Activated naive CD4-positive, alpha-beta T cell treated with anti-CD3 and anti-CD28 coated beads, Interleukin-2, amount 50 U/mL, for 24 hours (primary cell): ENCODE data around the gene ZNF514.
A peak's percentile ranks its signal among the peaks of the same experiment; 100 is the strongest.
"Not testable (repeated sequence)": the region's sequence is repeated elsewhere in the genome, so short reads cannot be mapped to it uniquely, and the experiment has no call there.

Experiments
- H3K27ac Mint-ChIP-seq: one replicate; pipeline ENCODE4 v1.8.0; 2021; ENCODE audit warnings: mild to moderate bottlenecking, mixed read lengths
- H3K27me3 Mint-ChIP-seq: one replicate; pipeline ENCODE4 v1.8.0; 2021; ENCODE audit warnings: mixed read lengths
- H3K36me3 Mint-ChIP-seq: one replicate; pipeline ENCODE4 v1.8.0; 2021; ENCODE audit warnings: mixed read lengths
- H3K4me1 Mint-ChIP-seq: one replicate; pipeline ENCODE4 v1.8.0; 2021; ENCODE audit warnings: mixed read lengths
- H3K4me3 Mint-ChIP-seq: one replicate; pipeline ENCODE4 v1.8.0; 2021; ENCODE audit warnings: mild to moderate bottlenecking, mixed read lengths
- H3K9me3 Mint-ChIP-seq: one replicate; pipeline ENCODE4 v1.8.0; 2021; ENCODE audit warnings: mixed read lengths

Gene ZNF514

DNA sequence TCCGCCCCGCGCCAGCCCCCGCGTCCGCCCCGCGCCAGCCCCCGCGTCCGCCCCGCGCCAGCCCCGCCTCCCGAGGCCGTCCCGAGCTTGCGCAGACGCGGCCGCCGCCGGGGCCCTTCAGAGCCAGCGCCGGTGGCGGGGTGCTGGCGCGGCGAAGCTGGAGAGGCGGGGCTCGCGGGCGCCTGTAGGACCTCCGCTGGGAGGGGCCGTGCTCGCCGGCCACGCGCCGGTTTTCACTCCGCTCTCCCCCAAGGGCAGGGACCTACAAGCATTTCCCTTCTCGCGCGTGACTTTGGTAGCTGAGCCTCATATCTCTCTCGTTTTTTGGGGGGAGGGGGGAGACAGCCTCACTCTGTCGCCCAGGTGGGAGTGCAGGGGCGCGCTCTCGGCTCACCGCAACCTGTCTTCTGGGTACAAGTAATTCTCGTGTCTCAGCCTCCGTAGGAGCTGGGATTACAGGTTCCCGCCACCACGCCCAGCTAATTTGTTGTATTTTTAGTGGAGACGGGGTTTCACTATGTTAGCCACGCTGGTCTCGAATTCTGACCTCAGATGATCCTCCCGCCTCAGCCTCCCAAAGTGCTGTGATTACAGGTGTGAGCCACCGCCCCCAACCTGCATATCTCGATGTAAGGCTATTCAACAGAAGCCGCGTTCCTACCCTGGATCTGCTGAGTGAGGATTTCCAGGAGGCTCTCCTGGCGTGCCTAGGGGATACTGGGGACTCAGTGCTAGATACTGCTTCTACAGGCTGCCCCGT, at the start of gene ZNF514:
Gene ZNF514 (minus strand): TSS at position 159 of the 760 bp plus-strand sequence. CDS start 6,595 bp downstream, outside the sequence.
- H3K36me3 Mint-ChIP-seq: peaks cover 21% of the 10 kb centered on the region
- H3K4me1 Mint-ChIP-seq: peaks cover 18% of the 10 kb centered on the region
- peaks cover 8% of the 10 kb centered on the region for H3K9me3 Mint-ChIP-seq
- no peaks in the 10 kb centered on the region for H3K27me3 Mint-ChIP-seq
- H3K27ac Mint-ChIP-seq: peak within 1 kb of the TSS; percentile 92
- peak within 1 kb of the TSS; percentile 91 for H3K4me3 Mint-ChIP-seq

DNA sequence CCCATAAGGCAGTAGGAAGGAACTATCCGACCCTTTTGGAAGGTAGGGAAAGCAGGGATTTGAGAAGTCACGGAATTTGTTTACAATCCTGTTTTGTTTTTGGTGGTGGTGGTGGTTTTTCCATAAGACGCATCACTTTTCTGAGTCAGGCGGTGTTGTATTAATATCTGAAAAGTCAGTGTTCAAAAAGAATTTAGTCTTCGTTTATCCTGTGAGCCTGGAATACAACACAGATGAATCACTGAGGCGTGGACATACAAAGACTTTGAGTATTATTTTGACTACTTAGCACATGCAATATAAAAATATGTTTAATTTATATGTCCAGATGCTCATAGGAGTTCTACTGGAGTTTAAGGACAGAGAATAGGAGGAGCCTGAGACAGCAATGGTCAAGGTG, 48.5 kb upstream of the ZNF514 start:
- H3K4me3 Mint-ChIP-seq: peak overlapping the region; percentile 94
- H3K36me3 Mint-ChIP-seq: peaks cover 44% of the 10 kb centered on the region
- H3K4me1 Mint-ChIP-seq: peaks cover 18% of the 10 kb centered on the region
- H3K9me3 Mint-ChIP-seq: peaks cover 22% of the 10 kb centered on the region
- H3K27me3 Mint-ChIP-seq: no peaks in the 10 kb centered on the region
- no peak overlapping the region for H3K27ac Mint-ChIP-seq

DNA sequence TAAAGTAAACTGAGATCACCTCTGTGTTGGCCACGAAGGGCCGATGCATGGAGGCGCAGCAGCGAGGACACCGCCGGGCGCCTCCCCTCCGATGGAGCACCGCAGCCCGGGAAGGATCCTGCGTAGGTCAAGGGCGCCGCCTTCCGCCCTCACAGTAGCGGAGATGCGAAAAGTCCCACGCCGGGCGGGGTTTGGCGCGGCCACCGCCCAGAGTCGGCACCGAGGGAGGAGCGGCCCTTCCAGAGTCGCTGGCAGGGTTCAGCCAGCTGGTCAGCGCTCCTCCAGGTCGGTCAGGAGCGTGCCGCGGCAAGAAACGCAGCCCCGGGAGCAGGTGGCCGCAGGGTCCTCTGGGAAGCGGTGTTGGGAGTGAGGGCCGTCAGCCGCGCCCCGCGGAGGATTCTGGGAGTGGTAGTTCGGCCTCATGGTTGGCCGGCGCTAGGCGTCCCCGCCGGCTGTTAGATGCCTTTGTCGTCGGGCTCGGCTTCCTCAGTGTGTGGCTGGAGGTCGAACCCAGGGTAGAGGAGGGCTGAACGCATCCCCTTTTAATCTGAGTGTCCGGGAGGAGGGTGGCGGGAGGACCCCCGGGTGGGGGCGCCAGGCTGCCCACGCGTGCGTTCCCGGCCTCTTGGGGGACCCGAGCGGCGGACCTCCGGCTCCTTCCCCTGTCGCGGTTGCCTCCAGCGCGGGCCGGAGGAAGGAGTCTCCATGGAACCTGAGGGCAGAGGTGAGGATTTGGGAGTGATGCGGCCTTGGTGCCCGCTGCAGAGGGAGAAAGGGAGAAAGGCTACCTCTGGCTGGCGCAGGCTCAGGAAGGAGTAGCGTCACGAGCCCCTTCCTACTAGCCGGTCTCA, 47.7 kb upstream of the ZNF514 start, which contains the start of gene ZNF892:
Gene ZNF892 (plus strand): TSS at position 411 of the 851 bp plus-strand sequence. CDS start 295 bp downstream, at position 706.
- Mint-ChIP-seq H3K4me1 (peaks cover 18% of the 10 kb centered on the region), H3K27ac (peak within 1 kb of the TSS; percentile 59), H3K9me3 (peaks cover 15% of the 10 kb centered on the region), H3K4me3 (peak within 1 kb of the TSS; percentile 94), H3K27me3 (no peaks in the 10 kb centered on the region), H3K36me3 (peaks cover 37% of the 10 kb centered on the region)

- H3K36me3 Mint-ChIP-seq: peaks cover 26% of the 10 kb centered on the region
- H3K4me1 Mint-ChIP-seq: peaks cover 18% of the 10 kb centered on the region
- H3K27me3 Mint-ChIP-seq: no peaks in the 10 kb centered on the region
- H3K9me3 Mint-ChIP-seq: peaks cover 15% of the 10 kb centered on the region
- peak overlapping the region; percentile 25 for H3K27ac Mint-ChIP-seq
- H3K4me3 Mint-ChIP-seq: peak overlapping the region; percentile 94
Observed at GRCh38 chr2:95206096-95206495, 46.4 kb upstream of the ZNF514 start.

DNA sequence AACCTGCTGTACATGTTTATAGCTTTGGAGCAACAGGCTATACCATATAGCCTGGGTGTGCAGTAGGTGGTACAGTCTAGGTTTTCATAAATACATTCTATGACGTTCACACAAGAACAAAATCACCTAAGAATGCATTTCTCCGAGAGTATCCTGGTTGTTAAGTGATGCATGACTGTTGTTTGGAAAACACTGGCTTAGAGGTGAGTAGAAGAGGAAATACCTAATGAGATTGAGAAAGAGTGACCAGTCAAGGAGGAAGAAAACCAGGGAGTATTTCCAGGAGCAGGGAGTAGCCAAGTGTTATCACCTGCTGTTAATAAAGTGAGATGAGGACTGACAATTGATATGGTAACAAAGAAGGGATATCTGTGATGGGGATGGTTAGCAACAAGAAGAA, 44.7 kb upstream of the ZNF514 start:
- no peak overlapping the region for H3K4me3 Mint-ChIP-seq
- H3K36me3 Mint-ChIP-seq: peaks cover 14% of the 10 kb centered on the region
- peaks cover 2% of the 10 kb centered on the region for H3K9me3 Mint-ChIP-seq
- no peaks in the 10 kb centered on the region for H3K27me3 Mint-ChIP-seq
- H3K27ac Mint-ChIP-seq: no peak overlapping the region
- H3K4me1 Mint-ChIP-seq: peaks cover 14% of the 10 kb centered on the region

GRCh38 chr2:95203911-95204310, 44.3 kb upstream of the ZNF514 start:
- no peak overlapping the region for H3K27ac Mint-ChIP-seq

GRCh38 chr2:95192956-95193355, 33.3 kb upstream of the ZNF514 start:
- peaks cover 19% of the 10 kb centered on the region for H3K27me3 Mint-ChIP-seq
- not testable (repeated sequence) for H3K36me3 Mint-ChIP-seq, H3K4me3 Mint-ChIP-seq, H3K4me1 Mint-ChIP-seq, H3K27ac Mint-ChIP-seq, H3K9me3 Mint-ChIP-seq

More at GRCh38 chr2:95203911-95204310, 44.3 kb upstream of the ZNF514 start:
- Mint-ChIP-seq H3K4me1 (peaks cover 14% of the 10 kb centered on the region), H3K27me3 (no peaks in the 10 kb centered on the region), H3K9me3 (no peaks in the 10 kb centered on the region), H3K4me3 (no peak overlapping the region), H3K36me3 (peaks cover 10% of the 10 kb centered on the region)

- H3K4me3 Mint-ChIP-seq: no peak overlapping the region
- H3K27ac Mint-ChIP-seq: no peak overlapping the region
- H3K9me3 Mint-ChIP-seq: peaks cover 15% of the 10 kb centered on the region
- peaks cover 24% of the 10 kb centered on the region for H3K36me3 Mint-ChIP-seq
- H3K27me3 Mint-ChIP-seq: peaks cover 8% of the 10 kb centered on the region
- no peaks in the 10 kb centered on the region for H3K4me1 Mint-ChIP-seq
Observed at GRCh38 chr2:95185973-95186372, 26.3 kb upstream of the ZNF514 start.

- Mint-ChIP-seq H3K27ac (no peak overlapping the region), H3K27me3 (peaks cover 6% of the 10 kb centered on the region), H3K9me3 (peaks cover 19% of the 10 kb centered on the region), H3K36me3 (peaks cover 29% of the 10 kb centered on the region), H3K4me1 (no peaks in the 10 kb centered on the region), H3K4me3 (no peak overlapping the region)
Observed at GRCh38 chr2:95185197-95185596, 25.5 kb upstream of the ZNF514 start.

DNA sequence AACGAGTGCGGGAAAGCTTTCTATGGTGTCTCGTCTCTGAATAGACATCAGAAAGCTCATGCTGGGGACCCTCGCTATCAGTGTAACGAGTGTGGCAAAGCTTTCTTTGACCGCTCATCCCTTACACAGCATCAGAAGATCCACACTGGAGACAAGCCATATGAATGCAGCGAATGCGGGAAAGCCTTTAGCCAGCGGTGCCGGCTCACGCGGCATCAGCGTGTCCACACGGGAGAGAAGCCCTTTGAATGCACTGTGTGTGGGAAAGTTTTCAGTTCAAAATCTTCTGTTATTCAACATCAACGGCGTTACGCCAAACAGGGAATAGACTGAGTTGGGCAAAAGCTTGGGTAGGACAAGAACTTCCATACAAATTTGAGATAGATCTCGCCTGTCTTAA, 22.1 kb upstream of the ZNF514 start:
- Mint-ChIP-seq H3K4me1 (no peaks in the 10 kb centered on the region), H3K27ac (no peak overlapping the region), H3K27me3 (no peaks in the 10 kb centered on the region), H3K36me3 (peaks cover 57% of the 10 kb centered on the region), H3K4me3 (no peak overlapping the region), H3K9me3 (peaks cover 25% of the 10 kb centered on the region)

DNA sequence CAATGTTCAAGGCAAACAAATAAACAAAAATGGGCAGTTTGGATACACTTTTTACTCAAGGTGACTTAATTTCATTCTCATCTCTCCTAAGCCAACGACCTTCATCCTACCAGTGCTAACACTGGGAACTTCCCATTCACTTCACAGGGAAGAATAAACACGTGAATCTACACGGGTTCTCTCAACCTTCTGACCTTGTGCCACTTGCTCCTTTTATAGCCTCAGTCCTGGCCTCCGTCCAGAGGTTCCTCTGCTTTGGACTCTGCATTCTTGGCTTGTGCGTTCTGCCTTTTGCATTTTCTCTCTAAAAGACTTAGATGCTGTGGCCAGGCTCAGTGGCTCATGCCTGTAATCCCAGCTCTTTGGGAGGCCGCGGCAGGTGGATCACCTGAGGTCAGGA, 19.8 kb upstream of the ZNF514 start:
- no peak overlapping the region for H3K4me3 Mint-ChIP-seq
- H3K36me3 Mint-ChIP-seq: peaks cover 60% of the 10 kb centered on the region
- H3K27me3 Mint-ChIP-seq: no peaks in the 10 kb centered on the region
- peaks cover 17% of the 10 kb centered on the region for H3K9me3 Mint-ChIP-seq
- H3K27ac Mint-ChIP-seq: no peak overlapping the region
- H3K4me1 Mint-ChIP-seq: no peaks in the 10 kb centered on the region

DNA sequence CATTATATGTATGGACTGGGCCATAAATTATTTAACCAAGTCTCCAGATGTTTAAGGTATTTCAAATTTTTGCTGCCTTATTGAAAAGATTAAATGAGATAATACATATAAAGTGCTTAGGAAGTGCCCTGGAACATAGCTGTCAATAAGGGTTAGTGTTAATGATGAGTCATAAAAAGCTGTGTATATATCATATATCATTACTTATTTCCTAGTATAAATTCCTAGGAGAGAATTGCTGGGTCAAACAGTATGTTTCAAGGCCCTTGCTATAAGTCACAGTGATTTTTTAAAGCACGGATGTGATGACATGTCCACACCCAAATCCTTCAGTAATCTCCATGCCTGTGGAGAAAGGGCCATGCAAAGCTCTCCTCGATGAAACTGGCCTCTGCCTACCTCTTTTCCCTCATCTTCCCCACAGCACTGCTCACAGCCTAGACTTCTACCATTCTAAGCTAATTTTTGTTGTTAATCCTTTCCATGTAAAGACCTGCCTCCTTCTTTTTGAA, 14.4 kb upstream of the ZNF514 start:
- Mint-ChIP-seq H3K4me3 (no peak overlapping the region), H3K36me3 (peaks cover 26% of the 10 kb centered on the region), H3K4me1 (peaks cover 6% of the 10 kb centered on the region), H3K9me3 (peaks cover 6% of the 10 kb centered on the region), H3K27me3 (no peaks in the 10 kb centered on the region), H3K27ac (no peak overlapping the region)

DNA sequence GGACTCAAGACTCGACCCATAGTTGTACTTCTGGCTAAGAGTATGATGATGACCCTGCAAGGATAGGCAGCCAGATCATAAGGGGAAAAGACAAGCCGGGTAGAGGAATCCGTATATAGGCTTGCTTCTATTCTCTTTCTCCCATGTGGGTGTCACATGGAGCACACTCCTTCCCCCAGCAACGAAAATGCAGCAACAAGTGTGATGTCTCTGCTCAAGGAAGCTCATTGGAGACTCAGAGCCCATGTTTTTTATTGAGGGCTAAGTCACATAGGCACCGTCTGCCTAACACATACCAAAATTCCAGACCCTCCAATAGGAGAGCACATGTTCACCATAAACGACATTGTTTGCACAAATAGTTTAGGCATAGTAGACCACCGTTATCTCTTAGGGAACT, 12.3 kb upstream of the ZNF514 start:
- no peak overlapping the region for H3K4me3 Mint-ChIP-seq
- no peaks in the 10 kb centered on the region for H3K27me3 Mint-ChIP-seq
- peaks cover 16% of the 10 kb centered on the region for H3K36me3 Mint-ChIP-seq
- no peak overlapping the region for H3K27ac Mint-ChIP-seq
- no peaks in the 10 kb centered on the region for H3K9me3 Mint-ChIP-seq
- peaks cover 18% of the 10 kb centered on the region for H3K4me1 Mint-ChIP-seq

DNA sequence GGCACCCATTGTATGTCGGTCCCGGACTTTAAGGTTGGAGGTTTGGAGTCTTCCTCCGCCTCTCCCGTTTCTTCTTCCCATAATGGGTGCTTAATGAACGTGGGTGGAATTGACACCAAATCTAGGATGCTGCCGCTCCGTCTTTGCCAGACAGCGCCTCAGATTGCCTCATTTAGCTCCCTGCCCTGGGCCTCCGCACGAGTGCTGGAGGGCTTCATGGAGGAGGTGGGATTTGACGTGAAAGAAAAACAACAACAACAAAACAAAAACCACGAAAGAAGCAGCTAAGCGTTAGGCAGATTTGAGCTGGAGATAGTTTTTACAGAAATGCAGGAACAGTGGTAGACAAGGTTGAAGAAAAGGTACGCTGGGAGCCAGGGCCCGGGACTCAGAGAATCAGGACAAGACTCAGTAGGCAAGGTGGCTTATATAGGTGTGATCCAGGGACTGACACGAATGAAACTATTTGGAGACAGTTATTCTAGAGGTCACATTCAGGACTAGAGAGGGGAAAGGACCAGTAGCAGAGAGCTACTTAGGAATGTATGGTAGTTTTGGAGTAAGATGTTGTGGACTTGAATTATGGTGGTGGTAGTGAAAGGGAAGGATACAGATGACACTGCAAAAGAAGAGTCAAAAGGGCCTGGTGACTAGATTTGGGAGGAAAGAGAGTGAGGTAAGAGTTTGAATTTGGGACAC, 6.6 kb upstream of the ZNF514 start:
- H3K36me3 Mint-ChIP-seq: peaks cover 11% of the 10 kb centered on the region
- peak overlapping the region; percentile 68 for H3K27ac Mint-ChIP-seq
- H3K27me3 Mint-ChIP-seq: no peaks in the 10 kb centered on the region
- H3K4me1 Mint-ChIP-seq: peaks cover 47% of the 10 kb centered on the region
- peak overlapping the region; percentile 100 for H3K4me3 Mint-ChIP-seq
- H3K9me3 Mint-ChIP-seq: peaks cover 5% of the 10 kb centered on the region

DNA sequence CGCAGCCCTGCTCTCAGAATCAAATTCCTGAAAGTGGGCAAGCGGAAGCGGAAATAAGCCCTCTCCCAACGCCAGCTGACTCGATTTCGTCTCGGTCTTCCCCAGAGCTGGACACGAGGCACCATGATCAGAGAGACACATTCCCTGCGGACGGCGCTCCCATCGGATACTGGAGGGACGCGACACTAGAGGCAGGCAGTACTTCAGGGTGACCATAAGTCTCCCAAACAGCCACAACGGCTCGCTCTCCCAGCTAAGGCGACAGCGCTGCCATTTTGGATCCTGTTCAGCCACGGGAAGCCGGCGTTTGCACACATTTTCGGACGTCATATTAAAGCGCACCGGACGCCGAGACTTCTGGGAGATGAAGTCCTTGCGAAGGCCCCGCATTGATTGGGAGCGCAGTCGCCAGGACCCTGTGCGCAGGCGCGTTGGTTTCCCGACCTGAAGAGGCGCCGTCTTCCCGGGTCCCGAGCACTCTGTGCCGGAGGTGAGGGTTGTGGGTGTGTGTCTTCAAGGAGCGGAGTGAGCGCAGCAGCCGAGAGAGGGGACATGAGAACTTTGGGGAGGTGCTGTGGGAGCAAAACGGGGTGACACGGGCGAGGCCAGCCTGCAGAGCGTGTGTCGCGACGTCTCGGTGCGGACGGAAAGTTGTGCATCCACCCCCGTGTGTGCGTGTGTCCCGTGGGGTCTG, 5.9 kb upstream of the ZNF514 start, which contains the start of gene ZNF2:
Gene ZNF2 (plus strand): TSS at position 439 of the 694 bp plus-strand sequence. CDS start 10,418 bp downstream, outside the sequence.
- Mint-ChIP-seq H3K4me1 (peaks cover 47% of the 10 kb centered on the region), H3K36me3 (peaks cover 11% of the 10 kb centered on the region), H3K27ac (peak within 1 kb of the TSS; percentile 98), H3K9me3 (peaks cover 5% of the 10 kb centered on the region), H3K4me3 (peak within 1 kb of the TSS; percentile 100), H3K27me3 (no peaks in the 10 kb centered on the region)
